ENCODE data around the gene TMEM231.
"Not testable (repeated sequence)": the region's sequence is repeated elsewhere in the genome, so short reads cannot be mapped to it uniquely, and the experiment has no call there.

TMEM231 gene

DNA sequence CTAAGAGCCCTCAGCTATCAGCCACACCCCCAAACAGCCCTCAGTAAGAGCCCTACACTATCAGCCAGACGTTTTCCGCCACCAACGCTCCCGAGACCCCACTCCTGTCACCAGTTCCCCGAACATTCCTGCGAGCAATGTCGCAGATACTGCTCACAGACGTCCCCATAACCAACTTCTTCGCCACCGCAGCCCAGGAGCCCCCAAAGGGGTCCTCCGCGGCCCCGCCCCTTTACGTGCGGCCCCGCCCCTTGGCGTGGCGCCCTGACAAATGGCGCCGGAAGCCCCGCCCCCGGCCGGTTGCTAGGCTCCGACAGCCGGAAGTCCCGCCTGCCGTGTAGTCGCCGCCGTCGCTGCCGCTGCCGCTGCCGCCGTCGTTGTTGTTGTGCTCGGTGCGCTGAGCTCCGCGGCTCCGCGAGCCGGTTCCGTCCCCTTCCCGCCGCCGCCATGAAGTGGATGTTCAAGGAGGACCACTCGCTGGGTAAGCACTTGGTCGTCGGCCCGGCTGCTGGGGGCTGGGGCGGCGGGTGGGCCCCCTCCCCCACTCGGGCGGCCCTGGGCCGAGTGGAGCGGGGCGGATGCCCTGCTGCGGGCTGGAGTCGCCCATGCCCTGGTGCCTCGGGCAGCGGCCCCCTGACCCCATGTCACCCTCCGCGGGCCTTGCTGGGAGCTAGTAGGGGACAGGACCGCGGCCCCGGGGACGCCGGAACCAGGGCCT lies 10.1 kb upstream of the TMEM231 start, which contains the start of gene GABARAPL2:
TSS of gene GABARAPL2 (plus strand) at position 340 of the 718 bp plus-strand sequence. CDS start at position 448, 108 bp downstream.
- DNase-seq, result peak; percentile 46

DNA sequence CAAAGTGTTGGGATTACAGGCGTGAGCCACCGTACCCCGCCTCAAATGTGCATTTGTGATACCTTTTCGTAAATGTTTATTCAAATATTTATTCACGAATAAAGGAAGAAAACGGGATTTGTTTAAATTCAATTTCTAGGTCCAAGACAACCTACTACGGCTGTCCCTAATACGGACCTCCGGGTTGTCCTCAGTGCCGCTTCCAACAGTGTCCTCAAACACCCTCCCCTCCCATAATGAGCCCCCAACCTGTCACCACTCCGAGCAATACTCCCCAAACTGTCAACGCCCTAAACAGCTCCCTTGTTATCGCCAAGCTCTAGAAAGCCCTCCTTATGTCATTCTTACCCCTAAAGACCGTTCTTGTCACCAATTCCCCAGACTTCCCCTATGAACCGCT lies 9.6 kb upstream of the TMEM231 start:
- DNase-seq, result no peak

DNA sequence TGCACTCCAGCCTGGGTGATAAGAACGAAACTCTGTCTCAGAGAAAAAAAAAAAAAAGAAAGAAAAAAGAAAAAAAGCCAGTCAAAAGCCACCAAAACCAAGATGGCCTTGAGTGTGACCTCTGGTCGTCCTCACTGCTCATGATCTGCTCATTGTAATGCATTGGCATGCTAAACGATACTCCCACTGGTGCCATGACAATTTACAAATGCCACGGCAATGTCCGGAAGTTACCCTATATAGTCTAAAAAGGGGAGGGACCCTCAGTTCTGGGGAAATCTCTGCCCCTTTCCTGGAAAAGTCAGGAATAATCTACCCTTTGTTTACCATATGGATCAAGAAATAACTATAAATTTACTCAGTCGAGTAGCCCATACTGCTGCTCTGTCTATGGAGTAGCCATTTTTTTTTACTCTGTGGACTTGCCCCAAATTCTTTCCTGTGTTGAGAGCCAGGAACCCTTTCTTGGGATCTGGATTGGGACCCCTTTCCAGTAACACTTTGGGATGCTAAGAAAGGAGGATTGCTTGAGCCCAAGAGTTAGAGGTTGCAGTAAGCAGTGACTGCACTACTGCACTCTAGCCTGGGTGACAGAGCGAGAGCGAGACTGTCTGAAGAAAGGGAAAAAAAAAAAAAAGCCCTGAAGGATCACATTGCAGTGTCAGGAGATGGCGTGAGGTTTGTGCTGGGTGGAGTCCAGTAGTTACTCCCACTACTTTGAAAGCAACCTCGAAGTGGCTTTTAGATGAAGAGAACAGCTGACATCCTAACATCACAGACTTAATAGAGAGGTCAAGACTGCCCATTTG lies 3.7 kb upstream of the TMEM231 start:
- no peak for DNase-seq

DNA sequence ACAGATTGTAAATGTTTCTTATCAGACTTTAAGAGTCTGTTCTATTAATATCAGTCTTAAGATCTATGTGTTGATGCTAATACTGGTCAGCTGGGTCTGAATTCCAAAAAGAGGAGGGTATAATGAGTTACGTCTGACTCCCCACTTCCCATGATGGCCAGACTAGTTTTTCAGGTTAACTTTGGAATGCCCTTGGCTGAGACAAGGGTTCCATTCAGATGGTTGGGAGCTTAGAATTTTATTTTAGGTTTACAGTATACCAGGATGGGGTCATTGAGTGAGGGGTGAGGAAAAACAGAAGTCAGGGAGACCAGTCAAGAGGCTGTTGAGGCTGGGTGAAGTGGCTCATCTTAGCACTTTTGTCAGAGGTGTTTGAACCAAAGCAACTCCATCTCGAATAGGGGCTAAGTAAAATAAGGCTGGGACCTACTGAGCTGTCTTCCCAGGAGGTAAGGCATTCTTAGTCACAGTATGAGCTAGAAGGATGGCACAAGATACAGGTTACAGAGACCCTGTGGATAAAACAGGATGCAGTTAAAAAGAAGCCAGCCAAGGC lies 2.9 kb upstream of the TMEM231 start:
- DNase-seq, result no peak

DNA sequence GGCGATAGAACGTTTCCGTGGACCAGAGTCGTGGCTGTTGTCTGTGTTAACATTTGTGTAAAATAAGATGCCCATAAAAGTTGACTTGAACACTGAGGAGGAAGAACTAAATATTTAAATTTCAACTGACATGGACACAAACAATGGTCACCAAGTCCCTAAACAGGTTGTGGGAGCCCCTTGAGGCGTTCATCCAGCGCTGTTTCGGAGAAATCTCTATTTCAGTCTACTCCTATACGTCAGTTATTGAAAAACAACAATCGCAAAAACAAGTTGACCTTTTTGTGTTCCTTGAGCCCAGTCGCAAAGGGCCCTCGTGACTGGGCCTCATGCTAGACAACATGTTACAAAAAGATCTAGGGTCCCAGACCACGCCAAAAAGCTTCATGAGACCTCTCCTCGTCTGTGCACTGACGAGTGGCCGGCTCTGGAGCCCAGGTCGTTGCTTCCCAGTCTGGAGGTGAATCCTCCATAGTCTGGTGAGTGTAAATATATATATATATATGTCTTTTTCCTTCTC lies 439 bp upstream of the TMEM231 start:
- DNase-seq, result no peak

DNA sequence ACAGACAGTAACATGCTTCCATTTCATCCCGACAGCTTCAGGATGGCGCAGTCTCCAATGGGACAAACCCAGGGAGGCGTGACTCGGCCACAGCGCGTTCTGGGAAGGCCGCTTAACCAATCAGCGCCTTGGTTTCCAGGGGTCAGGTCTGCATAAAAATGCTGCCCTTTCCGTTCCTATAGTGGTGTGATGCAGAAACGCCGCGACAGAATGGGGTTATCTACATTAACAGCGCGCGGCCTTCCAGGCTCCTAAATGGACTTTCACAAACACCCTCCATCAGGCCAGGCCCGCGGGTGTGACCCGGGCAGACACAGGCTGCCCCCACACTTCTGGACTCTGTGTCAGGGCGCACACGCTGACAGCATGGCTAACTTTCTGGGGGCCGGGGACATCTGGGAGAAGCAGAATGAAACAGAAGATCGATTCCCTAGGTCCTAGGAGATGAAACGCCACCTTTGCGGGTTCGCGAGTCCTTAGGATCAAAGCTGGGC lies 792 bp downstream of the TMEM231 start:
- DNase-seq, result peak; percentile 35

DNA sequence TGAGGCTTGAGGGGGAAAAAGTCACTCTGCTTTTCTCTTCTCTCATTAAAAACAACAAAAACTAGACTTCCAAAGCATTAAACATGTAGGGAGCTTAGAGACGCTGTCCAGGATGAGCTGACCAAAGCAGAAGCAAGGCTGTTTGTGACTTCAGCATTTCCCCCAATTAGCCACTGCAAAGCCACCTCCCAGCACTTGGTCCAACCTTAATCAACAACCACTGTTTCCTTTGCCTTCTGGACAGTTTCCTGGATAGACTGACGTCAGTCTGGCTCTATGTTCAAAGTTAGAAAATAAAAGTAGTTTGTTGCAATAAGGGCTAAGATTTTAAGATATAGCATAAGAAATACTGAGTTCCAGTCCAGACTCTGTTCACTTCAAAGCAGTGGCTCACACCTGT lies 3.1 kb downstream of the TMEM231 start:
- DNase-seq, result no peak

DNA sequence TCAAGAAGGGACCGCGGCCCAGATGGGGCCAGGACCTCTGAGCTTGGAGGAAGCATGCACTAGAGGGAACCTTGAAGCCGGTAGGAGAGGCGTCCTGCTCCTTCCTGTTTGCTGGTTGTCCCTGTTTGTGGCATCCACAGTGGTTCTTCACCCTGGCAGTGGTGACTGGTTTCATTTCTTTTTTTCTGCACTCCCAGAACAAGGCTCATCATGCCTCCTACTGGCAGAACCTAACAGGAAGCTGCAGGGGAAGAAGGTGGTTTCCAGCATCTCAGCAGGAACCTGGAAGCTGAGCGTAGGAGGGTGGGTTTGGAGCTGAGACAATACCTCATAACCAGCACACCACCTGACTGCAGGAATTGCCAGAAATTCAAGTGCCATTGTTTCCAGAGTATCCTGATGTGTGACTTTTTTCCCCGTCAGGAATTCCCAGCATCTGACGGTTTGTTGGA lies 5.8 kb downstream of the TMEM231 start:
- no peak for DNase-seq

DNA sequence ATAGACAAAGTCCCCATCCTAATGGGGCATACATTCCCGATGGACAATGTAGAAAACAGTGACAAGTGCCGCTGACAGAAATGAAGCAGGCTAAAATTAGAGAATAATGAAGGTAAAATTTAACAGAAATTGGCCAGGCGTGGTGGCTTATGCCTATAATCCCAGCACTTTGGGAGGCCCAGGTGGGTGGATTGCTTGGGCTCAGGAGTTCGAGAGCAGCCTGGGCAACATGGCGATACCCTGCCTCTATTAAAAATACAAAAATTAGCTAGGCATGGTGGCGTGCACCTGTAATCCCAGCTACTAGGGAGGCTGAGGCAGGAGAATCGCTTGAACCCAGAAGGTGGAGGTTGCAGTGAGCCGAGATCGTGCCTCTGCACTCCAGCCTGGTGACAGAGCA lies 7.6 kb downstream of the TMEM231 start:
- DNase-seq, result not testable (repeated sequence)

DNA sequence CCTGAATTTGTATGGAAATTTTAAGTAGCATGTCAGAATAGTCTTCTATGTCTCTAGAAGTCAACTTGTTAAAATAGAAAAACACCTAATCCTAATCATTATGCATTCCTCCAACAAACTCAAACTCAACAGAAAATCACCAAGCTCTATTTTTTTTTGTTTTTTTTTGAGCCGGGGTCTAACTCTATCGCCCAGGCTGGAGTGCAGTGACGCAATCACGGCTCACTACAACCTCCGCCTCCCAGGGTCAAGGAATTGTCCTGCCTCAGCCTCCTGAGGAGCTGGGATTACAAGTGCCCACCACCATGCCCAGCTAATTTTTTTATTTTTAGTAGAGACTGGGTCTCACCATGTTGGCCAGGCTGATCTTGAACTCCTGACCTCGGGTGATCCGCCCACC lies 9.8 kb downstream of the TMEM231 start:
- no peak for DNase-seq

DNA sequence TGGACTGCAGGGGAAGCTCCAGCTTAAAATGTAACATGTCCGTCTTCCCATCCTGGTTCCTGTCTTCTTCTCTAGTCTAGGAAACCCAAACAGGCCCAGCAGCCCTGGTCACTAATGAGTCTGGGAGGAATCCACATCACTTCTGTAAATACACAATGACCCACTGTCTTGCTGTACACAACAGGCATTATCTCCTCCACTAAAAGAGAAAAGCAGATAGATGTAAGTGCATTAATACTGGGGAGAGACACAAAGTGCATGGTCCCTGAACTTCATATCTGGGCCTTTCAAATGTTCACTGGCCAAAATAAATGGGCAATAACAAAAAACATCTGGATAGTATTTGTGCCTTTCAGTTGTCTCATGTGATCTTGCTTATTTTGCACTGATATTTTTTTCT lies 10.2 kb downstream of the TMEM231 start:
- DNase-seq, result not testable (repeated sequence)

DNA sequence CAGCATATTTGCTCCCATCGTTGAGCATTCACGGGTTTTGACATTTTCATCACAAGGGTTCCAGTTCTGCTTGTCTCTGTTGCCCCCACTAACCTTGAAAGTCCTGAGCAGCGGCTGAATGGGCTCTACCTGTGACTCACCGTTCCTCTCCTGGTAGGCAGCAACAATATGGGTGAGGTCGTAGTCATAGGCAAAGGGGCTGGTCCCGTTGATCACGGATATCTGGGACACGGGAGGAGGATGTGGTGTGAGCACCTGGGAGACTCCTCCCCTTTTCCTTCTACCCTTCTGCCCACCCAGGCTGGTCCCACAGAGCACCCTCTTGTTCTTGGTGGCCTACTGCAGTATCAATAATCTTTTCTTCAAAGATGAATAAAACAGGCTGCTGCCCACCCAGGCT lies 13.6 kb downstream of the TMEM231 start:
- not testable (repeated sequence) for DNase-seq

DNA sequence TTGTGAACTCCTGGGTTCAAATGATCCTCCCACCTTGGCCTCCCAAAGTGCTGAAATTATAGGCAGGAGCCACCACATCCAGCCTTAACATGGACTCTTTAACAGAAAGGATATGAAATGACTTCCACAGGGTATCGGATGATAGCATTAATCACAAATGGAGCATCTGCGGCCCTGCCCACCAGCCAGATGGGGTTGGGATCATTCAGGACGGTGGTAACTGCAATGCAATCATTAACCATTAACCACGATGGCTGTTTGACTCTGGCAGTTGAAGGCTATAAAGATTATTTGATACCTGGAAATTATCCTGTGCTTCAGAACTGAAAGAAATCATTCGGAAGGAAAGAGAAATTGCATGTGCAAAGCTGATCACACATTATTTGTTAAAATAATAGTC lies 14.8 kb downstream of the TMEM231 start:
- DNase-seq, result no peak

DNA sequence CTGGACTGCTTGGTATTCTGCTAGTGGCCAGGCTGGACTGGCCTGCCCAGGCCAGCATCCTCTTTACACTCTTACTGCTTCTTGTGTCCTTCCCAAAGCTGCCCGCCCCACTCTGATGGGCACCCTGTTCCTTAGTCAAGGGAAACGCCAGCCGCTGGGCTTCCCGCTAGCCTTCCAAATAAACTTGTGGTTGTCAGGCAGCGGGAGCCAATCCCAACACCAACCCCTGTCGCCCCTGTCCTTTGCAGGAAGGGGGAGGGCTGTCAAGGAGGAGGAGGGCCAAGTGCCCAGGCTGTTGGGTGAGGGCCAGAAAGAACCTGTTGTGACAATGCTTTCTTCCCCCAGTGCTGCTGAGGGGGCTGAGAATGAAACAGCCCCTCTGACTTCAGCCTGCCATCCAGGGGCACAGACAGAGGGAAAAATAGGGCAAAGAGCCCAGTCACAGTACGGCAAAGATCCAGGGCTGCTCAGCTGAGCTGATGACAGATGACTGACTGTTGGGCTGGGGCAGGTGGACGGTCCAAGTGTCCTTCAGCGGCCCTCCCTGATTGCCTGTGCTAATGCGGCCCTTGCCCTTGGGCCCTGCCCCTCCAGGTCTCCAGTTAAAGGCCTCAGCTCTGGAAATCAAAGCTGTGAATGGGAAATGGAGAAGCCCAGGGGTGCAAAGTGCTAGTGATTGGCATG lies 17.0 kb downstream of the TMEM231 start:
- DNase-seq, result not testable (repeated sequence)

DNA sequence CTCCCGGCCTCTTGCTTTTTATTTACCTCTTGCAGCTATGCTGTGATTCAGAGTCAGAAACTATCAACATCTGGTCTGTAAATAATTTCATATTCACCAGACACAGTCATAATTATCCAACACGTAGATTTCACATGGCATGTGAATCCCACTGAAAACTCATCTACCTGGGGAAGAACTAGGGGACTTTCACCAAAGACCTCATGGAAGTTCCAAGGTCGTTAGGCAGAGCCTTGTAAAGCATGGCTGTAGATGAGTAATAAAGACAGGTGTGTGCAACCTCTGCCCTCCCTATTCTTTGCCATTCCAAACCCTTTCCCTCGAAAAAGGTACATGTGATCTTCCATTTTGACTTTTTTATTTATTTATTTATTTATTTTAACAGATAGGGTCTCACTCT lies 18.3 kb downstream of the TMEM231 start:
- no peak for DNase-seq

DNA sequence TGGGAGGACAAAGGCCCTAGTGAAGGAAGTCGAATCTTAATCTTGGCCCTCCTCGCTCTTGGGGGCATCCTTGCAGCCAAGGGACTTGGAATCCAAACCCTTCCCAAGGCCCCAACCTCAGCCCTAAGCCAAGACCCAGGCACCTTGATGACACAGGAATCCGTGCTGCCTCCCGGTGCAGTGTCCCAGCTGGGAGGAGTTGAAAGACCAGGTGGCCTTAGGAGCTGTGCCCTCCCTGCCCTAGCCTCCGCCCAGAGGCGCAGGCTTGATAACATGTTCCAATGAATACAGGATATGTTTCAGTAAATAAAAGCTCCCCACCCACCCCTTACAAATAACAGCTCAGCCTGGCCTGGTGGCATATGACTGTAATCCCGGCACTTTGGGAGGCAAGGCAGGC lies 20.2 kb downstream of the TMEM231 start, which contains the start of gene CHST5:
TSS of gene CHST5 (minus strand) at position 208 of the 400 bp plus-strand sequence. CDS start 5,724 bp downstream, outside the sequence.
- DNase-seq, result no peak

DNA sequence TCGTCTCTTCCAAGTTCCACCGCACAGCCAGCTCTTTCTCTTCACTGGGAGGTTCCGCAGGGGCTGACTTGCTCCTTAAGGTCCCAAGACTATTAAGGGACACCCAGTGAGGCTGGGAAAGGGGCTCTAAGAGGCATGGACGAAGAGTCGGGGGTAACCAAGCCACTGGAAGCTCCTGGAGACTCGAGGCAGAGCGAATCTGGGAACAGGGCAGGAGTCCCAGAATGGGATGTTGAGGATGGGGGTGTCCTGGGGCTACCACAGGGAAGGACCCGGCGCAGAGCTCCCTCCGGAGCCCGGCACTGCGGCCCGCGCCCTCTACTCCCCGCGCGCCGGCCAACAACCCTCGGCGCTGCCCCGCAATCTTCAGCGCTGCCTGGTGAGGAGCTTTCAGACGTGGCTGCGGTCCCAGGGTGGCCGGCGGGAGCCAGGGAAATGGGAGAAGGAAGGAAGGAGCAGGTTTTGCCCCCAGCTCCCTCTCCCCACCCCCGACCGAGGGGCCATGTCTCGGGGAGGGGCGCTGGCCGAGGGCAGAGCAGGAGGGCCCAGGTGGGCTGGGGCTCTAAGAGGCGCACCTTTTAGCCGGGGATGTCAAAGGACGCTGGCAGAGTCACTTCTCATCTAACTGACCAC lies 20.7 kb downstream of the TMEM231 start:
- no peak for DNase-seq

DNA sequence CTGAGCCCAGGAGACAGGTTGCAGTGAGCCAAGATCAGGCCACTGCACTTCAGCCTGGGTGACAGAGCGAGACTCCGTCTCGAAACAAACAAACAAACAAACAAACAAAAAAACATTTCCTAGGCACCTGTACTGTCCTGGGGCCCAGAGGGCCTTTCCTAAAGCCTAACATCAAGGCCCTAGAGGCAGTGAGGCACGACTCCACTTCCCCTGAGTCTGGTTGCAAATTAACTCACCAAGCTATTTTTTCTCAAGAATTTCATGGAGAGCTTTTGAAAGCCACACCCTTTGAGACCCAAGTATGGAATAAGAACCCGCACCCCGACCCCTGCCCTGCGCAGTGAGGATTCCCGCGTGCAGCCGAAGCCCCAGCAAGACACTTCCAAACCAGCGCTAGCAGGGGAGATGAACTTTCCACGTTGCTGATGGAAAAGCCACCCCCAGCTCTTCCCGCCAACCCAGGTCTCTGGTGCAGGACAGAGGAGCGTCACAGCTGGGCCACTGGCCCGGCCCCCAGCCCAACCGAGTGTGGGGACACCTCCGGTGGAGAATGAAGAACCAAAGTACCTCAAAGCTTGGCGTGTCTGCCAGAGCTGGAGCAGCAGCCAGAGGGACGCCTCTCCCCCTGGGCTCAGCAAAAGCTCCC lies 21.4 kb downstream of the TMEM231 start:
- no peak for DNase-seq

DNA sequence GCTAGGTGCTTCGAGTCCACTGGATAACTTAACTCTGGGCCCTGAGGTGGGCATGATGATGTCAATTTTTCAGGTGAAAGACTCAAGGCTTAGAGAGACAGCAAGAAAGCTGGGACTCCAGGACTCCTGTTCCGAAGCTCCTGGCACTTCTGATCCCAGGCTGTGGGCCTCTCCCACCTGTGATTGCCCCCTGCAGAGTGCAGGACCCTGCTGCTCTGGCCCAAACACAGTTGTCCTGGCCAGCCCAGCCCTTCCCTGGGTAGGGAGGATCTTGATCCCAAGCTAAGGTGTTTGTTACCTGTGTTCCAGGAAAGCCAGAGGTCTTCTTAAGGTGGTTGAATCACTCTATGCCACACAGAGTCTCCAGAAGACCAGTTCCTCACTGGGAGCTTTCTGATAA lies 23.3 kb downstream of the TMEM231 start:
- no peak for DNase-seq

DNA sequence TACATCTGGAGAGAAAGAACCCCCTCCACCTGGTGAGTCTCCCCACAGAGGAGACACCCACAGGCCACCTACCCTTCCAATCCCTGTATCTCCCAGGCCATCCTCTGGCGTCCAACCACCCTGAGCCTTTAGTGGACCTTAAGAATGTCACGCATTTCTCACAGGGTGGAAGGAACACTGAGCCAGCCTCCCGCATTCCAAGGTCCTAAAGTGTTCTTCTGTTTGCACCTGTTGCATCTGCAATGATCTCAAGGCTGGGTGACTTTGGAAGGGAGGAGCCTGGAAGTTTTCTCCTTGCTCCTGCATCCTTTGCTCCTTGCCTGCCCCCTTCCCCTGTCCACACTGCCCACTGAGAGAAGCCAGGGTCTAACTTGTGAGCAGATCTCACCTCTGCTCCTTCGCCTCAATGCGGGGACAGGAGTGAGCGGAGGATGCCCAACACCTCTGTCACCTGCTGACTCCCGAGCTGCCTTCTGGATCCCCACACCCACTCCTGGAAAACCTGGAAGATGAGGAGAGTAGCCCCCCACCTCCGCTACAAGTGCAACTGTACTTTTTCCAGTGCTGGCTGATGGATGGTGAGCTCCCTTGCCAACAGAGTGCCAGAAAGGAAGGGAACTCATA lies 23.8 kb downstream of the TMEM231 start:
- DNase-seq, result no peak

DNA sequence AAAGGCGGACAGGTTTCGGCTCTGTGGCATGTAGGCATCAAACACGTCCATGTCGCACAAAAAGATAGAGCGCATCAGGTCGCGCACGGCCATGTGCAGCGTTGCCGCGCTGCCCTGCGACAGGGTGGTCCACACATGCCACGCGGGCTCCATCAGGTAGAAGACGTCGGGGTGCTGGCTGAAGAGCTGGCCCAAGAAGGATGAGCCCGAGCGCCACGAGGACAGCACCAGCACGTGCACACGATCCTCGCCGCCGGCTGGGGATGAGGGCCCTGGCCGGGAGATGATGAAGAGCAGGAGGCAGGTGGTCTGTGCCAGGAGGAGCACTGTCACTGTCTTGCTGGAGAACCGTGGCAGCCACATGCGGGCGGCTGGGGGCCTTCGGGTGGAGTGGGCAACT lies 26.1 kb downstream of the TMEM231 start:
- no peak for DNase-seq

Measured in GOT3 (cell line).